Astrocyte of the cerebellum (primary cell): Measurements from ENCODE around the gene NRARP.

Experiments used
- DNase-seq: peaks from one replicate; pipeline ENCODE4 v3.0.0-alpha.2; 2011; ENCODE audit warnings: low read depth
- H3K4me3 ChIP-seq: 2 replicates; pipeline ENCODE4 v1.5.1; 2011; ENCODE audit warnings: mild to moderate bottlenecking, low read depth, low read length, moderate library complexity
- CTCF ChIP-seq: IDR thresholded peaks from 2 replicates; pipeline ENCODE4 v1.5.1; 2012; ENCODE audit warnings: low read length, low read depth, moderate library complexity, mild to moderate bottlenecking; ENCODE audit errors: missing control alignments
- in situ Hi-C: cut with HindIII; loops from 2 replicates; pipeline ENCODE4 v1.10.0; 2017; ENCODE audit warnings: low sequenced_read_pairs

The NRARP gene

GRCh38 chr9:137275588-137276472, 26.2 kb downstream of the NRARP start:
- DNase-seq = no peak
- in situ Hi-C loops = no loop called here
- TF ChIP-seq CTCF = no peak
- no peak overlapping the region for H3K4me3 ChIP-seq

- no peak for TF ChIP-seq CTCF
- no peak for DNase-seq
- in situ Hi-C loops = no loop called here
- H3K4me3 ChIP-seq = no peak overlapping the region
These were observed 26.9 kb downstream of the NRARP start for GRCh38 chr9:137275203-137275587.

GRCh38 chr9:137273611-137274320, 28.3 kb downstream of the NRARP start:
- no peak overlapping the region for H3K4me3 ChIP-seq
- no peak for DNase-seq
- in situ Hi-C loops = no loop called here
- TF ChIP-seq CTCF = no peak

GRCh38 chr9:137273095-137273490, 29.0 kb downstream of the NRARP start:
- no peak for TF ChIP-seq CTCF
- H3K4me3 ChIP-seq = no peak overlapping the region
- no peak for DNase-seq
- in situ Hi-C loops = no loop called here

- DNase-seq = no peak
- in situ Hi-C loops = no loop called here
- TF ChIP-seq CTCF = no peak
These were observed 29.6 kb downstream of the NRARP start for GRCh38 chr9:137272241-137273094.

GRCh38 chr9:137271696-137272076, 30.4 kb downstream of the NRARP start:
- in situ Hi-C loops = no loop called here
- no peak for DNase-seq
- TF ChIP-seq CTCF = no peak
- no peak overlapping the region for H3K4me3 ChIP-seq

More at GRCh38 chr9:137272241-137273094, 29.6 kb downstream of the NRARP start:
- no peak overlapping the region for H3K4me3 ChIP-seq
